H9 (cell line): ENCODE data around the gene GSKIP. TPM values are rescaled to one million over a fixed set of nuclear protein-coding genes. Genes with fewer than 3 reads are reported as not detected.
"Not testable (repeated sequence)": the region's sequence is repeated elsewhere in the genome, so short reads cannot be mapped to it uniquely, and the experiment has no call there.

Experiments used
- DNase-seq: peaks from one replicate; pipeline ENCODE4 v3.0.0-alpha.2; 2017
- H2AFZ ChIP-seq: one replicate; pipeline ENCODE4 v1.6.1; 2013; ENCODE audit warnings: mild to moderate bottlenecking, low read length, control low read depth, moderate library complexity
- H2AK5ac ChIP-seq: 2 replicates; pipeline ENCODE4 v1.6.1; 2013; ENCODE audit warnings: low read length, control low read depth, mixed read lengths; ENCODE audit not compliant: insufficient read length
- H2BK120ac ChIP-seq: one replicate; pipeline ENCODE4 v1.6.1; 2013; ENCODE audit warnings: low read depth, mild to moderate bottlenecking, low read length, control low read depth, inconsistent platforms; ENCODE audit not compliant: poor library complexity, severe bottlenecking
- H2BK12ac ChIP-seq: 2 replicates; pipeline ENCODE4 v1.6.1; 2013; ENCODE audit warnings: low read length, control low read depth, mixed read lengths, low read depth; ENCODE audit not compliant: insufficient read length
- H2BK15ac ChIP-seq: 2 replicates; pipeline ENCODE4 v1.6.1; 2013; ENCODE audit warnings: low read depth, low read length, control low read depth
- H2BK20ac ChIP-seq: one replicate; pipeline ENCODE4 v1.6.1; 2013; ENCODE audit warnings: low read depth, mild to moderate bottlenecking, low read length, control low read depth, inconsistent platforms; ENCODE audit not compliant: poor library complexity, severe bottlenecking
- H2BK5ac ChIP-seq: 2 replicates; pipeline ENCODE4 v1.6.1; 2013; ENCODE audit warnings: low read length, control low read depth, mixed read lengths; ENCODE audit not compliant: insufficient read length
- H3K14ac ChIP-seq: 2 replicates; pipeline ENCODE4 v1.6.1; 2013; ENCODE audit warnings: low read length, control low read depth; ENCODE audit not compliant: insufficient read depth
- H3K18ac ChIP-seq: 2 replicates; pipeline ENCODE4 v1.6.1; 2013; ENCODE audit warnings: low read depth, mild to moderate bottlenecking, mixed read lengths, low read length, control low read depth; ENCODE audit not compliant: insufficient read length
- H3K23ac ChIP-seq: 2 replicates; pipeline ENCODE4 v1.6.1; 2013; ENCODE audit warnings: low read length, control low read depth, mixed read lengths, low read depth; ENCODE audit not compliant: insufficient read length
- H3K23me2 ChIP-seq: 2 replicates; pipeline ENCODE4 v1.6.1; 2013; ENCODE audit warnings: low read depth, mild to moderate bottlenecking, mixed read lengths, low read length, control low read depth; ENCODE audit not compliant: insufficient read length, poor library complexity, severe bottlenecking
- H3K27ac ChIP-seq: 2 replicates; pipeline ENCODE4 v1.5.1; 2013; ENCODE audit warnings: low read length, control low read depth, mixed read lengths, low read depth; ENCODE audit not compliant: insufficient read length
- H3K27me3 ChIP-seq: 2 replicates; pipeline ENCODE4 v1.6.1; 2013; ENCODE audit warnings: low read length, control low read depth, inconsistent platforms; ENCODE audit not compliant: insufficient read depth
- H3K4ac ChIP-seq: 2 replicates; pipeline ENCODE4 v1.6.1; 2013; ENCODE audit warnings: low read depth, mild to moderate bottlenecking, control low read depth, inconsistent platforms, low read length, moderate library complexity
- H3K4me1 ChIP-seq: 2 replicates; pipeline ENCODE4 v1.6.1; 2013; ENCODE audit warnings: low read length, control low read depth, inconsistent platforms; ENCODE audit not compliant: insufficient read depth
- H3K4me2 ChIP-seq: 2 replicates; pipeline ENCODE4 v1.6.1; 2013; ENCODE audit warnings: low read length, control low read depth, mixed read lengths; ENCODE audit not compliant: insufficient read length, insufficient read depth
- H3K56ac ChIP-seq: 2 replicates; pipeline ENCODE4 v1.6.1; 2013; ENCODE audit warnings: low read depth, mild to moderate bottlenecking, mixed read lengths, low read length, control low read depth; ENCODE audit not compliant: insufficient read length
- H3K79me1 ChIP-seq: 2 replicates; pipeline ENCODE4 v1.6.1; 2013; ENCODE audit warnings: low read depth, mild to moderate bottlenecking, moderate library complexity, low read length, control low read depth, inconsistent platforms; ENCODE audit not compliant: insufficient read depth, poor library complexity, severe bottlenecking
- H3K79me2 ChIP-seq: 2 replicates; pipeline ENCODE4 v1.6.1; 2013; ENCODE audit warnings: low read length, control low read depth, inconsistent platforms; ENCODE audit not compliant: insufficient read depth
- H3K9ac ChIP-seq: 2 replicates; pipeline ENCODE4 v1.6.1; 2013; ENCODE audit warnings: low read length, control low read depth, mixed read lengths; ENCODE audit not compliant: insufficient read length; ENCODE audit errors: extremely low read depth
- H3K9me3 ChIP-seq: one replicate; pipeline ENCODE4 v1.6.1; 2013; ENCODE audit warnings: low read depth, low read length, inconsistent platforms; ENCODE audit not compliant: control insufficient read depth
- H3T11ph ChIP-seq: one replicate; pipeline ENCODE4 v1.6.1; 2013; ENCODE audit warnings: mild to moderate bottlenecking, low read length, control low read depth, inconsistent platforms
- H4K20me1 ChIP-seq: one replicate; pipeline ENCODE4 v1.6.1; 2013; ENCODE audit not compliant: control insufficient read depth, insufficient read length, insufficient read depth
- H4K5ac ChIP-seq: 2 replicates; pipeline ENCODE4 v1.6.1; 2013; ENCODE audit warnings: low read depth, mild to moderate bottlenecking, mixed read lengths, low read length, control low read depth; ENCODE audit not compliant: insufficient read length
- H4K8ac ChIP-seq: replicated peaks from 2 replicates; pipeline ENCODE4 v1.6.1; 2013; ENCODE audit warnings: low read length, control low read depth, mixed read lengths, low read depth; ENCODE audit not compliant: insufficient read length
- H4K91ac ChIP-seq: 2 replicates; pipeline ENCODE4 v1.6.1; 2013; ENCODE audit warnings: low read depth, mild to moderate bottlenecking, moderate library complexity, mixed read lengths, low read length, control low read depth; ENCODE audit not compliant: insufficient read length
- H3K27ac Mint-ChIP-seq, 3 experiments: 2 replicates in 2 of 3; 3 replicates in 1 of 3; pipeline ENCODE4 v1.8.0; 2020 to 2021; ENCODE audit warnings: mixed read lengths in 3 of 3, mild to moderate bottlenecking in 1 of 3, moderate library complexity in 1 of 3
- H3K27me3 Mint-ChIP-seq: 2 replicates; pipeline ENCODE4 v1.8.0; 2021; ENCODE audit warnings: low read depth, mild to moderate bottlenecking, moderate library complexity, mixed read lengths
- H3K36me3 Mint-ChIP-seq, 3 experiments: 2 replicates in 2 of 3; 3 replicates in 1 of 3; pipeline ENCODE4 v1.8.0; 2020 to 2021; ENCODE audit warnings: low read depth in 3 of 3, mixed read lengths in 3 of 3; ENCODE audit not compliant: insufficient read depth in 1 of 3
- H3K4me1 Mint-ChIP-seq, 2 experiments: 2 replicates each; pipeline ENCODE4 v1.8.0; 2020; ENCODE audit warnings: mixed read lengths in 2 of 2
- H3K4me3 Mint-ChIP-seq, 2 experiments: 2 replicates in 1 of 2; 3 replicates in 1 of 2; pipeline ENCODE4 v1.8.0; 2020 to 2021; ENCODE audit warnings: mild to moderate bottlenecking in 2 of 2, mixed read lengths in 2 of 2, moderate library complexity in 1 of 2
- H3K9me3 Mint-ChIP-seq, 2 experiments: 2 replicates in 1 of 2; 3 replicates in 1 of 2; pipeline ENCODE4 v1.8.0; 2020; ENCODE audit warnings: mild to moderate bottlenecking in 2 of 2, mixed read lengths in 2 of 2, moderate library complexity in 1 of 2
- CTCF ChIP-seq: fragments of 200-600 bp; sonication (generic); conservative IDR thresholded peaks from 3 replicates; pipeline ENCODE4 v1.8.0; 2021; ENCODE audit warnings: antibody characterized with exemption, mild to moderate bottlenecking
- WGBS: extraction: QIAGEN DNeasy Blood & Tissue Kit; methylation state at CpG from one replicate; pipeline ENCODE4 v1.1.7; 2013; ENCODE audit warnings: missing lambda C conversion rate, low lambda C conversion rate, mixed read lengths; ENCODE audit not compliant: insufficient read length; ENCODE audit errors: extremely low coverage; 5-methylcytosine and 5-hydroxymethylcytosine counted together
- total RNA-seq: library from RNA; stranded (reverse); gene quantifications from 2 replicates; pipeline ENCODE4 v1.2.1, GENCODE V29; 2021

GSKIP gene
- total RNA-seq, 1 experiment from 2014 or later, result 28.6 TPM

DNA sequence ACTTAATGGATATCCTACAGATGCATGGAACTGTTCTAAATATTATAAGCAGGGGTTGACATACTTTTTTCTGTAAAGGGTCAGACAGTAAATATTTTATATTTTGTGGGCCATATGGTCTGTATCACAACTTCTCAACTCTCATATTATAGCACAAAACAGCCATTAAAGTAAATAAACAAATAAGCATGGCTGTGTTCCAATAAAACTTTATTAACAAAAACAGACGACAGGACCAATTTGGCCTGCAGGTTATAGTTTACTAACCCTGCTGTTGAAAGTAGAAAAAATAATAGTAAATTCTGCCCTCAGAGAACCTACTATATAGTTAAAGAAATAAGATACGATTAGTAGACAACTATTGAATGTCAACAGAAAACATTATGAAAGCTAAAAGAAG, 17.7 kb upstream of the GSKIP start:
- Histone ChIP-seq H2AFZ (no peak overlapping the region), H3K27ac (no peak overlapping the region), H3K23ac (no peak overlapping the region), H2AK5ac (no peak overlapping the region), H2BK12ac (no peak overlapping the region), H3K14ac (no peak overlapping the region), H4K91ac (no peak overlapping the region), H3K4me2 (no peak overlapping the region), H3K4ac (no peak overlapping the region), H3K4me1 (peaks cover 7% of the 10 kb centered on the region; the same call in 1 of the 2 replicates), H3K79me1 (no peaks in the 10 kb centered on the region), H2BK20ac (no peak overlapping the region), H3K27me3 (no peaks in the 10 kb centered on the region), H4K8ac (no peak overlapping the region), H2BK120ac (no peak overlapping the region), H3T11ph (no peak overlapping the region), H3K9ac (no peak overlapping the region), H3K9me3 (no peaks in the 10 kb centered on the region), H2BK5ac (no peak overlapping the region), H3K79me2 (no peaks in the 10 kb centered on the region), H3K56ac (no peak overlapping the region), H3K18ac (no peak overlapping the region), H4K5ac (no peak overlapping the region), H4K20me1 (no peaks in the 10 kb centered on the region), H3K23me2 (no peaks in the 10 kb centered on the region), H2BK15ac (no peak overlapping the region)
- H3K27me3 Mint-ChIP-seq, result no peaks in the 10 kb centered on the region
- peaks cover 17% of the 10 kb centered on the region in 2 experiments for H3K4me1 Mint-ChIP-seq
- H3K27ac Mint-ChIP-seq, result no peak overlapping the region
- H3K9me3 Mint-ChIP-seq, result no peaks in the 10 kb centered on the region
- no peak overlapping the region for H3K4me3 Mint-ChIP-seq
- no peak for TF ChIP-seq CTCF
- WGBS, result no CpG with 5 or more reads among the region's 2 CpGs
- no peak for DNase-seq
- peaks cover 0 to 5% (median 2%) of the 10 kb centered on the region in 3 experiments; a peak in 3 of 7 replicates for H3K36me3 Mint-ChIP-seq

DNA sequence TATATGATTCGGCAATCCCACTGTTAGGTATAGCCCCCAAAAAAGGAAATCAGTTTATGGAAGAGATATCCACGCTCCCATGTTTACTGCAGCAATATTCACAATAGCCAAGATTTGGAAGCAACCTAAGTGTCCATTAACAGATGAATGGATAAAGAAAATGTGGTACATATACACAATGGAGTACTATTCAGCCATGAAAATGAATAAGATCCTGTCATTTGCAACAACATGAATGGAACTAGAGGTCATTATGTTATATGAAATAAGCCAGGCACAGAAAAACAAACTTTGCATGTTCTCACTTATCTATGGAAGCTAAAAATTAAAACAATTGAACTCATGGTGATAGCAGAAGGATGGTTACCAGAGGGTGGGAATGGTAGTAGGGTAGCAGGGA, 15.4 kb upstream of the GSKIP start:
- not testable (repeated sequence) for H4K20me1 ChIP-seq, H3K36me3 Mint-ChIP-seq

More for the DNA sequence above, 15.4 kb upstream of the GSKIP start:
- not testable (repeated sequence) for H3K56ac ChIP-seq, H3K79me1 ChIP-seq, H4K91ac ChIP-seq, H3K9me3 ChIP-seq, H2BK12ac ChIP-seq, H4K5ac ChIP-seq, H3K18ac ChIP-seq, H2AK5ac ChIP-seq, H3T11ph ChIP-seq, H3K27me3 Mint-ChIP-seq, H2BK20ac ChIP-seq, H3K4ac ChIP-seq, H3K27me3 ChIP-seq, H2BK120ac ChIP-seq, H3K9me3 Mint-ChIP-seq, H3K23ac ChIP-seq, H3K4me1 ChIP-seq, DNase-seq, H3K4me2 ChIP-seq, H3K14ac ChIP-seq, H3K27ac Mint-ChIP-seq, H4K8ac ChIP-seq, H3K23me2 ChIP-seq, H2AFZ ChIP-seq, H3K4me3 Mint-ChIP-seq, H3K79me2 ChIP-seq, H2BK5ac ChIP-seq, H3K27ac ChIP-seq, H2BK15ac ChIP-seq, H3K9ac ChIP-seq
- no CpG with 5 or more reads among the region's 2 CpGs for WGBS
- H3K4me1 Mint-ChIP-seq, result peaks cover 20% of the 10 kb centered on the region in 2 experiments
